H9 (cell line): ENCODE measurements around the gene TMEM185B. TPM values are rescaled to one million over a fixed set of nuclear protein-coding genes. Genes with fewer than 3 reads are reported as not detected.

Experiments
- DNase-seq: peaks from one replicate; pipeline ENCODE4 v3.0.0-alpha.2; 2017
- H2AFZ ChIP-seq: one replicate; pipeline ENCODE4 v1.6.1; 2013; ENCODE audit warnings: mild to moderate bottlenecking, low read length, control low read depth, moderate library complexity
- H2AK5ac ChIP-seq: 2 replicates; pipeline ENCODE4 v1.6.1; 2013; ENCODE audit warnings: low read length, control low read depth, mixed read lengths; ENCODE audit not compliant: insufficient read length
- H2BK120ac ChIP-seq: one replicate; pipeline ENCODE4 v1.6.1; 2013; ENCODE audit warnings: low read depth, mild to moderate bottlenecking, low read length, control low read depth, inconsistent platforms; ENCODE audit not compliant: poor library complexity, severe bottlenecking
- H2BK12ac ChIP-seq: 2 replicates; pipeline ENCODE4 v1.6.1; 2013; ENCODE audit warnings: low read length, control low read depth, mixed read lengths, low read depth; ENCODE audit not compliant: insufficient read length
- H2BK15ac ChIP-seq: 2 replicates; pipeline ENCODE4 v1.6.1; 2013; ENCODE audit warnings: low read depth, low read length, control low read depth
- H2BK20ac ChIP-seq: one replicate; pipeline ENCODE4 v1.6.1; 2013; ENCODE audit warnings: low read depth, mild to moderate bottlenecking, low read length, control low read depth, inconsistent platforms; ENCODE audit not compliant: poor library complexity, severe bottlenecking
- H2BK5ac ChIP-seq: 2 replicates; pipeline ENCODE4 v1.6.1; 2013; ENCODE audit warnings: low read length, control low read depth, mixed read lengths; ENCODE audit not compliant: insufficient read length
- H3K14ac ChIP-seq: 2 replicates; pipeline ENCODE4 v1.6.1; 2013; ENCODE audit warnings: low read length, control low read depth; ENCODE audit not compliant: insufficient read depth
- H3K18ac ChIP-seq: 2 replicates; pipeline ENCODE4 v1.6.1; 2013; ENCODE audit warnings: low read depth, mild to moderate bottlenecking, mixed read lengths, low read length, control low read depth; ENCODE audit not compliant: insufficient read length
- H3K23ac ChIP-seq: 2 replicates; pipeline ENCODE4 v1.6.1; 2013; ENCODE audit warnings: low read length, control low read depth, mixed read lengths, low read depth; ENCODE audit not compliant: insufficient read length
- H3K23me2 ChIP-seq: 2 replicates; pipeline ENCODE4 v1.6.1; 2013; ENCODE audit warnings: low read depth, mild to moderate bottlenecking, mixed read lengths, low read length, control low read depth; ENCODE audit not compliant: insufficient read length, poor library complexity, severe bottlenecking
- H3K27ac ChIP-seq: 2 replicates; pipeline ENCODE4 v1.5.1; 2013; ENCODE audit warnings: low read length, control low read depth, mixed read lengths, low read depth; ENCODE audit not compliant: insufficient read length
- H3K27me3 ChIP-seq: 2 replicates; pipeline ENCODE4 v1.6.1; 2013; ENCODE audit warnings: low read length, control low read depth, inconsistent platforms; ENCODE audit not compliant: insufficient read depth
- H3K4ac ChIP-seq: 2 replicates; pipeline ENCODE4 v1.6.1; 2013; ENCODE audit warnings: low read depth, mild to moderate bottlenecking, control low read depth, inconsistent platforms, low read length, moderate library complexity
- H3K4me1 ChIP-seq: 2 replicates; pipeline ENCODE4 v1.6.1; 2013; ENCODE audit warnings: low read length, control low read depth, inconsistent platforms; ENCODE audit not compliant: insufficient read depth
- H3K4me2 ChIP-seq: 2 replicates; pipeline ENCODE4 v1.6.1; 2013; ENCODE audit warnings: low read length, control low read depth, mixed read lengths; ENCODE audit not compliant: insufficient read length, insufficient read depth
- H3K56ac ChIP-seq: 2 replicates; pipeline ENCODE4 v1.6.1; 2013; ENCODE audit warnings: low read depth, mild to moderate bottlenecking, mixed read lengths, low read length, control low read depth; ENCODE audit not compliant: insufficient read length
- H3K79me1 ChIP-seq: 2 replicates; pipeline ENCODE4 v1.6.1; 2013; ENCODE audit warnings: low read depth, mild to moderate bottlenecking, moderate library complexity, low read length, control low read depth, inconsistent platforms; ENCODE audit not compliant: insufficient read depth, poor library complexity, severe bottlenecking
- H3K79me2 ChIP-seq: 2 replicates; pipeline ENCODE4 v1.6.1; 2013; ENCODE audit warnings: low read length, control low read depth, inconsistent platforms; ENCODE audit not compliant: insufficient read depth
- H3K9ac ChIP-seq: 2 replicates; pipeline ENCODE4 v1.6.1; 2013; ENCODE audit warnings: low read length, control low read depth, mixed read lengths; ENCODE audit not compliant: insufficient read length; ENCODE audit errors: extremely low read depth
- H3K9me3 ChIP-seq: one replicate; pipeline ENCODE4 v1.6.1; 2013; ENCODE audit warnings: low read depth, low read length, inconsistent platforms; ENCODE audit not compliant: control insufficient read depth
- H3T11ph ChIP-seq: one replicate; pipeline ENCODE4 v1.6.1; 2013; ENCODE audit warnings: mild to moderate bottlenecking, low read length, control low read depth, inconsistent platforms
- H4K20me1 ChIP-seq: one replicate; pipeline ENCODE4 v1.6.1; 2013; ENCODE audit not compliant: control insufficient read depth, insufficient read length, insufficient read depth
- H4K5ac ChIP-seq: 2 replicates; pipeline ENCODE4 v1.6.1; 2013; ENCODE audit warnings: low read depth, mild to moderate bottlenecking, mixed read lengths, low read length, control low read depth; ENCODE audit not compliant: insufficient read length
- H4K8ac ChIP-seq: replicated peaks from 2 replicates; pipeline ENCODE4 v1.6.1; 2013; ENCODE audit warnings: low read length, control low read depth, mixed read lengths, low read depth; ENCODE audit not compliant: insufficient read length
- H4K91ac ChIP-seq: 2 replicates; pipeline ENCODE4 v1.6.1; 2013; ENCODE audit warnings: low read depth, mild to moderate bottlenecking, moderate library complexity, mixed read lengths, low read length, control low read depth; ENCODE audit not compliant: insufficient read length
- H3K27ac Mint-ChIP-seq, 3 experiments: 2 replicates in 2 of 3; 3 replicates in 1 of 3; pipeline ENCODE4 v1.8.0; 2020 to 2021; ENCODE audit warnings: mixed read lengths in 3 of 3, mild to moderate bottlenecking in 1 of 3, moderate library complexity in 1 of 3
- H3K27me3 Mint-ChIP-seq: 2 replicates; pipeline ENCODE4 v1.8.0; 2021; ENCODE audit warnings: low read depth, mild to moderate bottlenecking, moderate library complexity, mixed read lengths
- H3K36me3 Mint-ChIP-seq, 3 experiments: 2 replicates in 2 of 3; 3 replicates in 1 of 3; pipeline ENCODE4 v1.8.0; 2020 to 2021; ENCODE audit warnings: low read depth in 3 of 3, mixed read lengths in 3 of 3; ENCODE audit not compliant: insufficient read depth in 1 of 3
- H3K4me1 Mint-ChIP-seq, 2 experiments: 2 replicates each; pipeline ENCODE4 v1.8.0; 2020; ENCODE audit warnings: mixed read lengths in 2 of 2
- H3K4me3 Mint-ChIP-seq, 2 experiments: 2 replicates in 1 of 2; 3 replicates in 1 of 2; pipeline ENCODE4 v1.8.0; 2020 to 2021; ENCODE audit warnings: mild to moderate bottlenecking in 2 of 2, mixed read lengths in 2 of 2, moderate library complexity in 1 of 2
- H3K9me3 Mint-ChIP-seq, 2 experiments: 2 replicates in 1 of 2; 3 replicates in 1 of 2; pipeline ENCODE4 v1.8.0; 2020; ENCODE audit warnings: mild to moderate bottlenecking in 2 of 2, mixed read lengths in 2 of 2, moderate library complexity in 1 of 2
- WGBS: extraction: QIAGEN DNeasy Blood & Tissue Kit; methylation state at CpG from one replicate; pipeline ENCODE4 v1.1.7; 2013; ENCODE audit warnings: missing lambda C conversion rate, low lambda C conversion rate, mixed read lengths; ENCODE audit not compliant: insufficient read length; ENCODE audit errors: extremely low coverage; 5-methylcytosine and 5-hydroxymethylcytosine counted together
- total RNA-seq: library from RNA; stranded (reverse); gene quantifications from 2 replicates; pipeline ENCODE4 v1.2.1, GENCODE V29; 2021
- TF ChIP-seq, protein P1 (sequence below): fragments of 200-600 bp; sonication (generic); conservative IDR thresholded peaks from 3 replicates; pipeline ENCODE4 v1.8.0; 2021; ENCODE audit warnings: antibody characterized with exemption, mild to moderate bottlenecking

TMEM185B gene
- total RNA-seq, 1 experiment from 2014 or later = 29.0 TPM

- Histone ChIP-seq H3K79me1 (no peaks in the 10 kb centered on the region), H3K4me2 (no peak overlapping the region), H4K91ac (no peak overlapping the region), H4K8ac (no peak overlapping the region), H2AFZ (no peak overlapping the region), H2BK12ac (no peak overlapping the region), H2BK5ac (no peak overlapping the region), H3K4ac (no peak overlapping the region), H3K27me3 (peaks cover 17% of the 10 kb centered on the region; the same call in 1 of the 2 replicates), H3K14ac (no peak overlapping the region), H4K20me1 (no peaks in the 10 kb centered on the region), H3K18ac (no peak overlapping the region), H3K27ac (no peak overlapping the region), H3T11ph (no peak overlapping the region), H2BK120ac (no peak overlapping the region), H3K9me3 (no peaks in the 10 kb centered on the region), H3K9ac (no peak overlapping the region), H3K23ac (no peak overlapping the region), H3K4me1 (no peaks in the 10 kb centered on the region; the same call in 1 of the 2 replicates), H2BK20ac (no peak overlapping the region), H3K56ac (no peak overlapping the region), H3K23me2 (peaks cover 12% of the 10 kb centered on the region), H4K5ac (no peak overlapping the region), H3K79me2 (no peaks in the 10 kb centered on the region), H2BK15ac (no peak overlapping the region), H2AK5ac (no peak overlapping the region)
- no peak overlapping the region for H3K27ac Mint-ChIP-seq
- peaks cover 0 to 2% (median 0%) of the 10 kb centered on the region in 3 experiments; a peak in 2 of 7 replicates for H3K36me3 Mint-ChIP-seq
- TF ChIP-seq, protein P1, sequence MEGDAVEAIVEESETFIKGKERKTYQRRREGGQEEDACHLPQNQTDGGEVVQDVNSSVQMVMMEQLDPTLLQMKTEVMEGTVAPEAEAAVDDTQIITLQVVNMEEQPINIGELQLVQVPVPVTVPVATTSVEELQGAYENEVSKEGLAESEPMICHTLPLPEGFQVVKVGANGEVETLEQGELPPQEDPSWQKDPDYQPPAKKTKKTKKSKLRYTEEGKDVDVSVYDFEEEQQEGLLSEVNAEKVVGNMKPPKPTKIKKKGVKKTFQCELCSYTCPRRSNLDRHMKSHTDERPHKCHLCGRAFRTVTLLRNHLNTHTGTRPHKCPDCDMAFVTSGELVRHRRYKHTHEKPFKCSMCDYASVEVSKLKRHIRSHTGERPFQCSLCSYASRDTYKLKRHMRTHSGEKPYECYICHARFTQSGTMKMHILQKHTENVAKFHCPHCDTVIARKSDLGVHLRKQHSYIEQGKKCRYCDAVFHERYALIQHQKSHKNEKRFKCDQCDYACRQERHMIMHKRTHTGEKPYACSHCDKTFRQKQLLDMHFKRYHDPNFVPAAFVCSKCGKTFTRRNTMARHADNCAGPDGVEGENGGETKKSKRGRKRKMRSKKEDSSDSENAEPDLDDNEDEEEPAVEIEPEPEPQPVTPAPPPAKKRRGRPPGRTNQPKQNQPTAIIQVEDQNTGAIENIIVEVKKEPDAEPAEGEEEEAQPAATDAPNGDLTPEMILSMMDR = no peak
- H3K9me3 Mint-ChIP-seq = no peaks in the 10 kb centered on the region; a peak in 1 of 5 replicates
- no peak overlapping the region for H3K4me3 Mint-ChIP-seq
- H3K27me3 Mint-ChIP-seq = peaks cover 70% of the 10 kb centered on the region
- WGBS = no CpG with 5 or more reads among the region's 3 CpGs
- H3K4me1 Mint-ChIP-seq = peaks cover 42 to 45% of the 10 kb centered on the region in 2 experiments
- no peak for DNase-seq
Measured at GRCh38 chr2:120251078-120251477, 27.9 kb upstream of the TMEM185B start.
